Caco-2 (cell line): Measurements from ENCODE around the gene MRRF. TPM values are rescaled to one million over a fixed set of nuclear protein-coding genes. Genes with fewer than 3 reads are reported as not detected.

Experiments
- BruUV-seq: library from RNA; stranded (reverse); fragments of 400-500 nt; replicated peaks from 2 replicates; lab custom pipeline; 2021; lab: Mats Ljungman, UMichigan
- CTCF ChIA-PET: fragments of 300-600 bp; sonication (Branson Sonifier 250); formaldehyde crosslinking; loops from one replicate; lab custom pipeline; 2022; ENCODE audit warnings: antibody characterized with exemption; lab: Charles Lee
- POLR2A ChIA-PET: fragments of 300-600 bp; sonication (Branson Sonifier 250); formaldehyde crosslinking; loops from one replicate; lab custom pipeline; 2022; ENCODE audit warnings: antibody characterized with exemption; lab: Charles Lee
- DNase-seq, 2 experiments: peaks; one replicate each; pipeline versions ENCODE4 v3.0.0 to v3.0.0-alpha.2; 2020 to 2022
- H3K27me3 ChIP-seq: replicated peaks from 2 replicates; pipeline ENCODE4 v1.6.0; 2011; ENCODE audit warnings: low read length; ENCODE audit not compliant: control insufficient read depth, insufficient read depth
- H3K36me3 ChIP-seq: 2 replicates; pipeline ENCODE4 v1.5.1; 2011; ENCODE audit warnings: low read length; ENCODE audit not compliant: control insufficient read depth, insufficient read depth
- H3K4me1 ChIP-seq: fragments of 250-450 bp; sonication (Bioruptor Pico); 2 replicates; pipeline ENCODE4 v1.5.1; 2020; ENCODE audit warnings: mild to moderate bottlenecking
- H3K4me3 ChIP-seq: 2 replicates; pipeline ENCODE4 v1.5.1; 2011; ENCODE audit warnings: low read depth, mild to moderate bottlenecking, control low read depth, low read length
- H3K9me3 ChIP-seq: fragments of 250-450 bp; sonication (Bioruptor Pico); 2 replicates; pipeline ENCODE4 v1.5.1; 2020; ENCODE audit warnings: mild to moderate bottlenecking, moderate library complexity
- H3K27ac Mint-ChIP-seq: one replicate; pipeline ENCODE4 v1.8.0; 2022; ENCODE audit warnings: mixed read lengths; ENCODE audit not compliant: unreplicated experiment
- H3K27me3 Mint-ChIP-seq: one replicate; pipeline ENCODE4 v1.8.0; 2022; ENCODE audit warnings: mixed read lengths; ENCODE audit not compliant: insufficient read depth, unreplicated experiment
- H3K36me3 Mint-ChIP-seq: one replicate; pipeline ENCODE4 v1.8.0; 2022; ENCODE audit warnings: mild to moderate bottlenecking, mixed read lengths; ENCODE audit not compliant: insufficient read depth, unreplicated experiment
- H3K4me1 Mint-ChIP-seq: one replicate; pipeline ENCODE4 v1.8.0; 2022; ENCODE audit warnings: low read depth, mixed read lengths; ENCODE audit not compliant: unreplicated experiment
- H3K4me3 Mint-ChIP-seq: one replicate; pipeline ENCODE4 v1.8.0; 2022; ENCODE audit warnings: mild to moderate bottlenecking, moderate library complexity, mixed read lengths; ENCODE audit not compliant: unreplicated experiment
- H3K9me3 Mint-ChIP-seq: one replicate; pipeline ENCODE4 v1.8.0; 2022; ENCODE audit warnings: mixed read lengths; ENCODE audit not compliant: unreplicated experiment
- intact Hi-C: fragments of 100-400 bp; cut with micrococcal nuclease; formaldehyde crosslinking; loops from one replicate; pipeline ENCODE4 v1.10.0; 2022; ENCODE audit not compliant: unreplicated experiment
- total RNA-seq: library from RNA; stranded (reverse); gene quantifications from 2 replicates; pipeline ENCODE4 v1.2.3, GENCODE V29; 2022
- TF ChIP-seq, protein P1 (sequence below), 2 experiments: fragments of 200-600 bp in 1 of 2; IDR thresholded peaks; 1 replicate in 1 of 2; 2 replicates in 1 of 2; pipeline versions ENCODE4 v1.5.1 to v1.8.0; 2011 to 2022; ENCODE audit warnings: antibody characterized with exemption in 1 of 2, control low read depth in 1 of 2, inconsistent platforms in 1 of 2, low read depth in 1 of 2, low read length in 1 of 2, mild to moderate bottlenecking in 1 of 2, moderate library complexity in 1 of 2; ENCODE audit not compliant: insufficient read depth in 1 of 2, severe bottlenecking in 1 of 2, unreplicated experiment in 1 of 2

Gene MRRF
- total RNA-seq, 1 experiment from 2014 or later, result 64.6 TPM

DNA sequence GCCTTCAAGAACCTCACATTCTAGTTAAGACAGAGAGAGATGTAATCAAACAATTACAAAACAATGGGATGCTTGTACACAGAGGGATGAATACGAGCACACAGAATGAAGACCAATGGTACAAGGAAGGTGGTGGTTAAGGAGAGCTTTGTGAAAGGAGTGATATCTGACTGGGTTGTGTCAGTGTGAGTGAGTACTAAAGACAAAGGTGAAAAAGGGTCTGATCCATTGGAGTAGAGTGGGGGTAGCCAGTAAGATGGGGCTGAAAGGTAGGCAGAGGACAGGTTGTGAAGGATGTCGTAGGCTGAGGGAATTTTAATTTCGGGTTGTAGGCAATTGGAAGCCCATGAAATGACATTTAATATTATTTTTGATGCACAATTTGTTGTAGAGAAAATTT is 9.9 kb upstream of the MRRF start:
- Mint-ChIP-seq H3K27ac (no peak overlapping the region), H3K4me1 (no peaks in the 10 kb centered on the region), H3K36me3 (peaks cover 12% of the 10 kb centered on the region), H3K27me3 (no peaks in the 10 kb centered on the region), H3K9me3 (no peaks in the 10 kb centered on the region), H3K4me3 (no peak overlapping the region)
- no TSS peak for BruUV-seq
- H3K9me3 ChIP-seq, result no peaks in the 10 kb centered on the region
- H3K36me3 ChIP-seq, result no peaks in the 10 kb centered on the region
- ChIA-PET POLR2A (no interaction called here), CTCF (no interaction called here)
- H3K4me3 ChIP-seq, result no peak overlapping the region
- intact Hi-C loops, result no loop called here
- H3K27me3 ChIP-seq, result no peaks in the 10 kb centered on the region
- DNase-seq, result no peak
- no peaks in the 10 kb centered on the region for H3K4me1 ChIP-seq
- TF ChIP-seq, protein P1, sequence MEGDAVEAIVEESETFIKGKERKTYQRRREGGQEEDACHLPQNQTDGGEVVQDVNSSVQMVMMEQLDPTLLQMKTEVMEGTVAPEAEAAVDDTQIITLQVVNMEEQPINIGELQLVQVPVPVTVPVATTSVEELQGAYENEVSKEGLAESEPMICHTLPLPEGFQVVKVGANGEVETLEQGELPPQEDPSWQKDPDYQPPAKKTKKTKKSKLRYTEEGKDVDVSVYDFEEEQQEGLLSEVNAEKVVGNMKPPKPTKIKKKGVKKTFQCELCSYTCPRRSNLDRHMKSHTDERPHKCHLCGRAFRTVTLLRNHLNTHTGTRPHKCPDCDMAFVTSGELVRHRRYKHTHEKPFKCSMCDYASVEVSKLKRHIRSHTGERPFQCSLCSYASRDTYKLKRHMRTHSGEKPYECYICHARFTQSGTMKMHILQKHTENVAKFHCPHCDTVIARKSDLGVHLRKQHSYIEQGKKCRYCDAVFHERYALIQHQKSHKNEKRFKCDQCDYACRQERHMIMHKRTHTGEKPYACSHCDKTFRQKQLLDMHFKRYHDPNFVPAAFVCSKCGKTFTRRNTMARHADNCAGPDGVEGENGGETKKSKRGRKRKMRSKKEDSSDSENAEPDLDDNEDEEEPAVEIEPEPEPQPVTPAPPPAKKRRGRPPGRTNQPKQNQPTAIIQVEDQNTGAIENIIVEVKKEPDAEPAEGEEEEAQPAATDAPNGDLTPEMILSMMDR (IDR thresholded peaks at IDR 0.05; ENCODE audit: insufficient read depth in 1 of 2, low read depth in 1 of 2, low read length in 1 of 2, severe bottlenecking in 1 of 2, unreplicated experiment in 1 of 2), result no peak

DNA sequence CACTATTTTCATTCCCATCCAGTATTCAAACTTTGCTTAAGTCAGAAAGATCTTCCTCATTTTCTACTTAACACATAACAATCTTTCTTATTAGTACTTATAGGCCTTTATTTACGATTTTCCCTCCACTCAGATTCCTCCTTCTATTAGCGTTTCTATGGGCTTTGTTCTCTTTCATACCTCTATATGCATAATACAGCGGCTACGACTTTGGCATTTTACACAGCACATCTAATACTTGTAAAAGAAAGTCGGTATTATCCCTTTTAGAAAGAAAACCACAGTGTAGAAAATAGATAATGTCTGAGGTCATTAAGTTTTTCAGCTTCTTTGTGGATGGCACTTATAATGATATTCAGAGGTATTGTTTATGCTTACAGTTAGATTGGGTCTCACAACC is 8.5 kb upstream of the MRRF start:
- DNase-seq, result no peak
- Histone ChIP-seq H3K9me3 (no peaks in the 10 kb centered on the region), H3K4me1 (no peaks in the 10 kb centered on the region), H3K4me3 (no peak overlapping the region), H3K27me3 (no peaks in the 10 kb centered on the region), H3K36me3 (no peaks in the 10 kb centered on the region; the same call in none of the 2 replicates)
- intact Hi-C loops, result no loop called here
- Mint-ChIP-seq H3K27me3 (no peaks in the 10 kb centered on the region), H3K4me1 (no peaks in the 10 kb centered on the region), H3K9me3 (no peaks in the 10 kb centered on the region), H3K27ac (no peak overlapping the region), H3K36me3 (peaks cover 12% of the 10 kb centered on the region), H3K4me3 (no peak overlapping the region)
- POLR2A ChIA-PET, result no interaction called here
- CTCF ChIA-PET, result no interaction called here
- TF ChIP-seq, protein P1 (IDR thresholded peaks at IDR 0.05; ENCODE audit: insufficient read depth in 1 of 2, low read depth in 1 of 2, low read length in 1 of 2, severe bottlenecking in 1 of 2, unreplicated experiment in 1 of 2), result no peak
- BruUV-seq, result no TSS peak

DNA sequence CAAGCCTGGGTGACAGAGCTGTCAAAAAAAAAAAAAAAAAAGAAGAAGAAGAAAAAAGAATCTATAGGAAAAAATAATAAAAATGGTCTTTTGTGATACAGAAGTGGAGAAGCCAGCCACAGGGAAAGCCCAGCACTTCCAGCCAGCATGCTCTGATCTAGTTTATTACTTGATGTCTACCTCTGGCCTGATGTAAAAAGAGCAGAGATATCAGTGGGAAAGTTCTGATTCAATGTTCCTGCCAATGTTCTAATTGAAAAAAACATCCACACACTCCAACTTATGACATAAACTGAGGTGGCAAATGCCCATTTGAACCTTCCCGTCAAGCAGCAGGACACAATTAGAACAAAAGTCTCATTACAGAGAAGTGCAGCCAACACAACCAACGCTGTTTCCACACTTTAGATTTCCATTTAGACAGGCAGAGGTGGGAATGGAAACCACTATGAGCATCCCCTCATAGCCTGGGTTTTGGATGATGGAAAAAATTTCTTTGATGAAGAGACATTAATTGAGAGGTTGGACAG is 5.7 kb upstream of the MRRF start:
- CTCF ChIA-PET, result interaction anchor here (0.7 kb wide), 1 partner anchor 65 kb away, joined by 5 read pairs; no protein-coding TSS in a partner anchor
- no peaks in the 10 kb centered on the region for H3K9me3 Mint-ChIP-seq
- BruUV-seq, result no TSS peak
- H3K27ac Mint-ChIP-seq, result no peak overlapping the region
- no peaks in the 10 kb centered on the region for H3K27me3 ChIP-seq
- DNase-seq, result no peak
- no peaks in the 10 kb centered on the region for H3K9me3 ChIP-seq
- H3K27me3 Mint-ChIP-seq, result no peaks in the 10 kb centered on the region
- TF ChIP-seq, protein P1 (IDR thresholded peaks at IDR 0.05; ENCODE audit: insufficient read depth in 1 of 2, low read depth in 1 of 2, low read length in 1 of 2, severe bottlenecking in 1 of 2, unreplicated experiment in 1 of 2), result no peak
- H3K36me3 Mint-ChIP-seq, result peaks cover 13% of the 10 kb centered on the region
- POLR2A ChIA-PET, result no interaction called here
- H3K4me3 Mint-ChIP-seq, result no peak overlapping the region
- peaks cover 18% of the 10 kb centered on the region for H3K4me1 Mint-ChIP-seq
- no peak overlapping the region for H3K4me3 ChIP-seq
- intact Hi-C loops, result no loop called here
- H3K36me3 ChIP-seq, result no peaks in the 10 kb centered on the region; the same call in none of the 2 replicates
- no peaks in the 10 kb centered on the region for H3K4me1 ChIP-seq
